ENCODE results near the gene TMEM237.

DNA sequence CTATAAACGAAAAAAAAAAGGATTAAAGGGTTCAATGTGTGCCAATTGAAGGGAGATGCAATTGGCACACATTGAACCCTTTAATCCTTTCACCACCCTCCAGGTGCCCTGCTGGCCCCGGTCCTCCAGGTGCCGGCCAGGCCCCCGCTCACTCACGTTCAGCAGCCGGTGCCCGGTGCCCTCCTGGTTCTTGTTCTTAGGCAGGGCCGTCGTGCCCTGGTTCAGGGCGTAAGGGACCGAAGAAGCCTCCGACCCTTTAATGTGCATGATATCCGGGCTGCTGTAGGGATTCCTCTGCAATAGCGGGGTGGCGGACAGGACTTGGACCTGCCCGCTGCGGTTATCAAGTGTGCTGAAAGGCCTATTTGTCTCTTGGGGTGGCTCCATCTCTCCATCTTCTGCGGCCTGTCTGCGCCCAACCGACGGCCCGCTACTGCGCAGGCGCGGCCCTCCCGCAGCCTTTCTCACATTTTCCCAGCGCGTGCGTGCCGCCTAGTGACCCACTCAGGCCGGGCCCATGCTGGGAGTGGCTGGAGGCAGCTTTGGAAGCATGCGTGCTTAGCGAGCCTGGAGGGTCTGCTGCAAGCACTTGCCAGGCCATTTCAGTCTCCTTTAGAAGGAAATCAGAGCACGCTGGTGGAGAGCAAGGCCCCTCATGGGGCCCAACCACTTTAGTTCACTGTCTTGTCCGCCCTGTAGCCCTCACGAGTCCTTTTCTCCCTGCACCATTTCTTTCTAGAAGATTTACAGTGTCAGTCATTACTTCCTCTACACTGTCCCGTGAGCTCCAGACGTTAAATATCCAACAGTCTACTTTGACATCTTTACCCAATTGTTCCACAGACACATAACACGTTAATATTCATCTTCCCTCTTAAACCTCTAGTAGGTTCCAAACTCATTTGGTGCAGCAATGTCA, 24.3 kb downstream of the TMEM237 start:
- TF ChIP-seq, protein P1, sequence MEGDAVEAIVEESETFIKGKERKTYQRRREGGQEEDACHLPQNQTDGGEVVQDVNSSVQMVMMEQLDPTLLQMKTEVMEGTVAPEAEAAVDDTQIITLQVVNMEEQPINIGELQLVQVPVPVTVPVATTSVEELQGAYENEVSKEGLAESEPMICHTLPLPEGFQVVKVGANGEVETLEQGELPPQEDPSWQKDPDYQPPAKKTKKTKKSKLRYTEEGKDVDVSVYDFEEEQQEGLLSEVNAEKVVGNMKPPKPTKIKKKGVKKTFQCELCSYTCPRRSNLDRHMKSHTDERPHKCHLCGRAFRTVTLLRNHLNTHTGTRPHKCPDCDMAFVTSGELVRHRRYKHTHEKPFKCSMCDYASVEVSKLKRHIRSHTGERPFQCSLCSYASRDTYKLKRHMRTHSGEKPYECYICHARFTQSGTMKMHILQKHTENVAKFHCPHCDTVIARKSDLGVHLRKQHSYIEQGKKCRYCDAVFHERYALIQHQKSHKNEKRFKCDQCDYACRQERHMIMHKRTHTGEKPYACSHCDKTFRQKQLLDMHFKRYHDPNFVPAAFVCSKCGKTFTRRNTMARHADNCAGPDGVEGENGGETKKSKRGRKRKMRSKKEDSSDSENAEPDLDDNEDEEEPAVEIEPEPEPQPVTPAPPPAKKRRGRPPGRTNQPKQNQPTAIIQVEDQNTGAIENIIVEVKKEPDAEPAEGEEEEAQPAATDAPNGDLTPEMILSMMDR (IDR thresholded peaks at IDR 0.05 in 4 of 5, conservative IDR thresholded peaks at IDR 0.05 in 1 of 5) = peak in 2 of 5 experiments; percentile 14 to 23
- TF ChIP-seq POLR2A (IDR thresholded peaks at IDR 0.05) = no peak
